Nasal cavity respiratory epithelium epithelial cell of viscerocranial mucosa (primary cell): ENCODE results near the gene CRYBA2. TPM values are rescaled to one million over a fixed set of nuclear protein-coding genes. Genes with fewer than 3 reads are reported as not detected.

ENCODE experiments used
- total RNA-seq: library from RNA; depleted of rRNA; stranded (reverse); fragments of >200 nt; gene quantifications from 2 replicates; pipeline ENCODE4 v1.2.3, GENCODE V29; 2014

CRYBA2 gene
- total RNA-seq: not detected in 2 replicates

DNA sequence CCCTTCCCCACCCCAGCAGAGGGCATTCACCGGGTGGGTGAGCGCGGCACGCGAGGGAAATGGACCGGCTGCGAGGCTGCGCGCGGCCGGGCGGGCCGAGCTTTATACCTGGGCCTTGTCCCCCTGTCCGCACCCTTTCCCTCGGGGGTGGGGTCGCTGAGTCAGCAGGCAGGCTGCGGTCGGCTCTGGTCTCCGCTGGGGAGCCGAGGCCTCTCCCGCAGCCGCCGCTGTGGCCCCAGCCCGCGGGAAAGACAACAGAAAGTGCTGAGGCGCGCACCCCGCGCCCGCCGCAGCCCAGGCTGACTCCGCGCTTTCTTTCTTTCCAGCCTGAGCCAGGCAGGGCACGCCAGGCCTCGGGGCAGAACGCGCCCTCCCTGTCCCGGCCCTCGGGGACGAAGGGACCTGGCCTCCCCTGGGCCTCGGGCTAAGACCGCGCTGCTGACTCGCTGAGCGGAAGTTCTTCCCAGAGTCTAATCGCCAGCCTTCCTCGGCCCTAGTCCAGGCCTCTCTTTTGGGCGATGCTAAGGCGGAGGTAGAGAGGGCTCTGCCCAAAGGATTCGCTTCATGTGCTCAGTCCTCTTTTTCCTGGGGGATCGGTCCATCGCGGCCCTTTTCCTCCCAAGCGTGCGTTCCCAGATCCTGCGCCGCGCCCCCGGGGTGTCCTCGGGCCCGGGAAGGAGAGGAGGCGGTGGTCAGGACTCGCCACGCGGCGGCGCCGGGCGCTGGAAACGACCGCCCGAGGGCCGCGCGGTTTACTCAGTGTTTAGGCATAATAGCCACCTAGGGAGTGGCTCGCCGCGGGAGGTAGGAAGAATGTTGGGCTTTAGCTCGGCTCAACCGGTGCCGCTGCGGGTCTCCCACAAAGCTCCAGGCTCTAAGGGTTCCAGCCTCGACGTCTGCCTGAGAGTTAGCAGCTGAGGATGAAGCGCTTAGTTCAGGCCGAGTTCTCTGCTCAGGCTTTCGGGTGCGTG lies at the start of gene CRYBA2:
Gene CRYBA2 (minus strand): TSS at position 78 of the 971 bp plus-strand sequence. CDS start 246 bp downstream, outside the sequence.

DNA sequence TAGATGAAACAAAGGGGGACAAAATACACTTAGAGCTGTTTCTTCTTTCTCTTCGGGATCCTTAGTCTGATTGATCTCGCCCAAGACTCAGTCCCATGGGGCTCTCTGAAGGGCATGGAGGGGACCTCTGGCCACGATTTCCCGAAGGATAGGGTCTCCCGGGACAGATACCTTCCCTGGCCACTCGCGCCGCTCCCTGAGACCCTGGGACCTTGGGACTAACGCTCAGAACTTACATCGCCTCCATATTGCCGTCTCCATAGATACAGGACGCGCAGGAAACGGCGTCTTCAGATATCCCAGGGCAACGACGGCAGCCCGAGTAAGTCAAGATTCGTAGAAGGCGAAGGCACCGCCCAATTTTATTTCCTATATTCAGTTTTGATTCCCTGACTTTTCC lies 48.0 kb upstream of the CRYBA2 start, which contains the start of gene CFAP65:
Gene CFAP65 (minus strand): TSS at position 265 of the 400 bp plus-strand sequence. CDS start 2,468 bp downstream, outside the sequence.

GRCh38 chr2:218985021-218985324 lies 8.2 kb downstream of the CRYBA2 start, which contains the start of gene FEV:
Gene FEV, minus strand, starts transcription at chr2:218985184. Its CDS starts 109 bp downstream, at chr2:218985075.

GRCh38 chr2:218959141-218959731 lies 34.0 kb downstream of the CRYBA2 start, which contains the start of gene CDK5R2:
Gene CDK5R2, plus strand, starts transcription at chr2:218959666. Its CDS starts 155 bp downstream, at chr2:218959821.

Other genes starting within 250 kb of the CRYBA2 start
- gene CYP27A1, start 211.3 kb downstream of the CRYBA2 start, total RNA-seq: 0.34 and 0.64 TPM in 2 replicates
- not detected in 2 replicates for gene PRKAG3, start 161.6 kb downstream of the CRYBA2 start, total RNA-seq
- gene WNT6, start 133.6 kb downstream of the CRYBA2 start, total RNA-seq: not detected in 2 replicates
- gene WNT10A, start 112.6 kb downstream of the CRYBA2 start, total RNA-seq: 1.0 and 7.5 TPM in 2 replicates
- gene CDK5R2, start 33.8 kb downstream of the CRYBA2 start, total RNA-seq: 0.07 TPM in 1 of 2 replicates, not detected in the other
- not detected in 2 replicates for gene FEV, start 8.2 kb downstream of the CRYBA2 start, total RNA-seq
- not detected in 2 replicates for gene CFAP65, start 48.1 kb upstream of the CRYBA2 start, total RNA-seq
- gene IHH, start 67.5 kb upstream of the CRYBA2 start, total RNA-seq: not detected in 2 replicates
- 16.7 TPM in 2 replicates for gene NHEJ1, start 167.4 kb upstream of the CRYBA2 start, total RNA-seq
- 0.68 and 3.8 TPM in 2 replicates for gene SLC23A3, start 176.6 kb upstream of the CRYBA2 start, total RNA-seq
- 29.2 and 32.5 TPM in 2 replicates for gene CNPPD1, start 183.5 kb upstream of the CRYBA2 start, total RNA-seq
- gene RETREG2, start 184.9 kb upstream of the CRYBA2 start, total RNA-seq: 59.1 and 87.5 TPM in 2 replicates
- gene ZFAND2B, start 213.4 kb upstream of the CRYBA2 start, total RNA-seq: 23.3 and 62.2 TPM in 2 replicates
- gene ABCB6, start 225.5 kb upstream of the CRYBA2 start, total RNA-seq: 24.3 and 37.1 TPM in 2 replicates
- gene ATG9A, start 236.2 kb upstream of the CRYBA2 start, total RNA-seq: 33.2 and 69.6 TPM in 2 replicates
- gene ANKZF1, start 236.4 kb upstream of the CRYBA2 start, total RNA-seq: 49.1 and 49.6 TPM in 2 replicates